Measurements from ENCODE around the gene RCAN2.

The RCAN2 gene

GRCh38 chr6:46270336-46270735 is 220.9 kb downstream of the RCAN2 start:
- no peak for TF ChIP-seq CTCF (IDR thresholded peaks at IDR 0.05; ENCODE audit: low read depth, low read length, missing control alignments)
- H3K4me3 ChIP-seq (ENCODE audit: low read depth, low read length), result no peak overlapping the region
- DNase-seq (ENCODE audit: low read depth), result no peak
- in situ Hi-C loops (cut with HindIII; ENCODE audit: low sequenced_read_pairs), result no loop called here

- TF ChIP-seq CTCF (IDR thresholded peaks at IDR 0.05; ENCODE audit: low read depth, low read length, missing control alignments), result no peak
- in situ Hi-C loops (cut with HindIII; ENCODE audit: low sequenced_read_pairs), result no loop called here
- no peak for DNase-seq (ENCODE audit: low read depth)
- no peak overlapping the region for H3K4me3 ChIP-seq (ENCODE audit: low read depth, low read length)
Observed at GRCh38 chr6:46269447-46270229, 221.6 kb downstream of the RCAN2 start.

GRCh38 chr6:46267515-46267914 is 223.7 kb downstream of the RCAN2 start:
- no peak overlapping the region for H3K4me3 ChIP-seq (ENCODE audit: low read depth, low read length)
- in situ Hi-C loops (cut with HindIII; ENCODE audit: low sequenced_read_pairs), result no loop called here
- DNase-seq (ENCODE audit: low read depth), result no peak
- TF ChIP-seq CTCF (IDR thresholded peaks at IDR 0.05; ENCODE audit: low read depth, low read length, missing control alignments), result no peak

- no peak overlapping the region for H3K4me3 ChIP-seq (ENCODE audit: low read depth, low read length)
- no peak for DNase-seq (ENCODE audit: low read depth)
- TF ChIP-seq CTCF (IDR thresholded peaks at IDR 0.05; ENCODE audit: low read depth, low read length, missing control alignments), result no peak
- in situ Hi-C loops (cut with HindIII; ENCODE audit: low sequenced_read_pairs), result no loop called here
Observed at GRCh38 chr6:46265373-46265772, 225.9 kb downstream of the RCAN2 start.

- TF ChIP-seq CTCF (IDR thresholded peaks at IDR 0.05; ENCODE audit: low read depth, low read length, missing control alignments), result no peak
Observed at GRCh38 chr6:46263707-46264086, 227.6 kb downstream of the RCAN2 start.

GRCh38 chr6:46262928-46263706 is 228.1 kb downstream of the RCAN2 start:
- no peak for DNase-seq (ENCODE audit: low read depth)
- in situ Hi-C loops (cut with HindIII; ENCODE audit: low sequenced_read_pairs), result no loop called here
- no peak for TF ChIP-seq CTCF (IDR thresholded peaks at IDR 0.05; ENCODE audit: low read depth, low read length, missing control alignments)
- H3K4me3 ChIP-seq (ENCODE audit: low read depth, low read length), result no peak overlapping the region

More at GRCh38 chr6:46263707-46264086, 227.6 kb downstream of the RCAN2 start:
- in situ Hi-C loops (cut with HindIII; ENCODE audit: low sequenced_read_pairs), result no loop called here
- no peak overlapping the region for H3K4me3 ChIP-seq (ENCODE audit: low read depth, low read length)
- peak; percentile 5 for DNase-seq (ENCODE audit: low read depth)
